HG03139 (cell line): ENCODE results near the gene SCMH1.

Experiments
- ATAC-seq: cut with Tn5 transposase; IDR thresholded peaks from one replicate; pipeline ENCODE4 v1.9.1; 2021; ENCODE audit not compliant: unreplicated experiment

Gene SCMH1

GRCh38 chr1:41032147-41032546 lies 210.0 kb downstream of the SCMH1 start:
- no peak for ATAC-seq

GRCh38 chr1:41030872-41031616 lies 211.1 kb downstream of the SCMH1 start:
- ATAC-seq: no peak

GRCh38 chr1:41028034-41028642 lies 214.0 kb downstream of the SCMH1 start:
- no peak for ATAC-seq

DNA sequence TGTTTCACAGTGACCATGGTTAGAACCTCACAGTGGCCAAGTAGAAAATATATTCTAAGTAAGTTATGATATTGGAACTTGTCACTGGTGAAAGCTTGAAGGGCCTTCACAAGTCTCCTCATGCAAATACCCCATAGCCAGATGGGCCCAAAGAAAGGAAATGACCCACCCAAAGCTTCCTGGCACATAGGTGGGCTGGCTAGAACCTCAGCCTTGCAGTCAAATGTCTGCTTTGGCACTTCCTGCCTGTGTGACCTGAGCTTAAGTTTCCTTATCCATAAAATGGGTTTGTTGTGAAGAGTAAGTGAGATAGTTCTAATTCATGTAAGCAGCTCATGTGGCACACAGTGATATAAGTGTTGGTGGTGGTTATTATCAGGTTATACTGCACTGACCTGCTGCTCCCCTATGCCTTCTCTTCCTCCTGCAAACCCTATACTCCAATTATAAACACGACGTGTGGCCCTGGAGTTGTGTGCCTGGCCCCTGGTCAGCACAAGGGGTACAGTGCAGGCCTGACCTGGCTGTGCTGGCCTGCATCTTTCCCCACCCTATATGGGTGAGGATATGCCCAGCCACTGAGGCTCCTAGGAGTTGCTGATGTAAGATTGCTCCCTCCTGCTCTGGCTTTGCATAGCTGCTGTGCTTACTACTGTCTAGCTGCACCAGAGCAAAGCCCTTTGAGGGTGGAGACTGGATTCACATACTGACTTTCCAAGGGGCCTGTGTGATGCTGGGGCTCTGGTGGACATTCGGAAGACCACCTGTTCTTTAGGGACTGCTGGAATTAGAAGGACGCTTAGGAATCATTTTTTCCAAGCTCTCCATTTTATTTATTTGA lies 215.9 kb downstream of the SCMH1 start:
- no peak for ATAC-seq

DNA sequence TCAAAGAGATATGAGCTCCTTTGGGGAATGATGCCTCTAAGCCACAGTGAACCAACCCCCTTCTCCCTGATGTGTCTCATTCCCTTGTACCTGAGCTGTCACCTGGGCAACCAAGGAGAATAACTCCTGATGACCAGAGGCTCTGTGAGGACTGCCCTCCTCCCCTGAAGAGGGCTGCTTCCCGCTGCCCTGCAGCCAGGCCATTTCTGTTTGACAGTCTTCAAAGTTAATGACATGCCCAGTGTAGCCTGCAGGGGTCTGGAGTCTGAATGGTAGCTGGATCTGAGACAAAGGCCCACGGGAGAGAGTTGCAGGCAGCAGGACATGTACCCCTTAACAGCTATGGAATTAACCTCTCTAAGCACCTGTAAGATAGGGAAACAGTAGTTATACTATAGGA lies 217.2 kb downstream of the SCMH1 start:
- ATAC-seq: no peak

- ATAC-seq: no peak
Observed at GRCh38 chr1:41023279-41023990, 218.7 kb downstream of the SCMH1 start.

- ATAC-seq: no peak
Observed at GRCh38 chr1:41022424-41022823, 219.7 kb downstream of the SCMH1 start.

DNA sequence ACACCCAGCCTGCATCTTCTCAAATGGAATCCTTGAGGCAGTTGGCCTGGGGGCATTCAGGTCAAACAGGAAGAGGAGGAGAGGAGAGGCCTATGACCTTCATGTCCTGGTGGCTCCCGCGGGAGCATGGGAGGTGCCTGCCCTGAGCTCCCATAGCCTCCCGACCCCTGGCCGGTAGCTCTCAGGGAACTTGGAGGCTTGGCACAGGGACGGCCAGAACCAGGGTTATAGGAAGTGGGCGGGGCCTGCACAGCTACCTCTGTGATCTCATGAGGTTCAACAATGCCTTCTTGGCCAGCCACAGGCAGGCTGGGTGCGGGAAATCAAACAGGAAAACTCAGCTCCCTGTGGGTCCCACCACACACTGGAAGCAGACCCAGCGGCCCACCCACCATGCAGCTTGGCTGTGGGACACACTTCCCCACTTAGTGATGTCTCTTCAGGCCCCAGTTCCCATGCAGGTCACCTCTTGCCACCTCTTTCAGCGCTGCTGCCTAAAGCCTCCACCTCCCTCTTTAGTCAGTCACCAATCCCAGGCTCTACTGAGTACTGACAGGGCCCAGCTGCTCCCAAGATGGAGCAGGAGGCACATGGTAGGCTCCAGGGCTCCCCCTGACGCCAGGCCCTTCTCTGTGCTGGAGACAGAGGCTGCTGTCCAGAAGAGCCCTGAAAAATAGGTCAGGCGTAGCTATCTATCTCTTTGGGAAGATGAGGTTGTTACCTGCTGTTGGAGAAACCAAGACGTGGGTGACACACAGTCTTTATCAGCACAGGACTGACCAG lies 220.4 kb downstream of the SCMH1 start, which contains the start of gene SLFNL1:
Gene SLFNL1 (minus strand): TSS at position 200 of the 783 bp plus-strand sequence. CDS start 1,065 bp downstream, outside the sequence.
- ATAC-seq: no peak

DNA sequence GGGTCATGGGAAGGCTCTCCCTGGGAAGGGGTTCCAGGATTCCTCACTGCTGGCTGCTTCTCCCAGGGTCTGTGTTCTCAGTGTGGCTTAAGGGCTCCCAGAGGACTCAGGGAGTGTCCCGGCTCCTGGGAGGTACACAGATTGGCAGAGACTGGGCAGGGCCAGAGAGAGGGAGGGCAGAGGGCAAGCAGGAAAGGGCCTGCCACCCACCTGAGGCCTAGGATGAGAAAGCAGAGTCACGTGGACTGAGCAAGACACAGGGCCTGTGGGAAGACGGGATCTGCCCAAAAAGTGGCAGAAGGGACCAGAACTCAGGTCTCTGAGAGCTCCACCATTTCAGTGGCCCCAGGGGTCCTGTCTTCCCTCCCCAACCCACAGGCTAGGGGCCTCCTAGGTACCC lies 221.5 kb downstream of the SCMH1 start:
- ATAC-seq: no peak

- ATAC-seq: no peak
Observed at GRCh38 chr1:41020109-41020576, 222.0 kb downstream of the SCMH1 start.

DNA sequence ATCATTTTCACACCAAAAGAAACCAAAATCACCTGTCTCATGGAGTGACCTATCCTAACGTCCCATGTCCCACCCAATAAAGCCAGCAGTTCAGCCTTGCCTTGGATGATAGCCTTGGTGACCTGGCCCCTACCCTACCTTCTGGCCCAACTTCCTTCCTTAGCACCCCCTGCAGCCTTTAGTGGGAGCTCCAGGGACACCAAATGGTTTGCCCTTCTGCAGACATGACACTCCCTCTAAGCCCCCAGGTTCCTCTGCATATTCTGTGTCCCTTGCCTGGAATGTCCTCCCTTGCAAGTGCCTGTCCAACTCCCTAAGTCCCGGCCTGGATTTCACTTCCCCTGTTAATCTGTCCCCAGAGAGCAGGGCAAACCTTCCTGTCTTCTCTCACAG lies 222.8 kb downstream of the SCMH1 start:
- no peak for ATAC-seq

GRCh38 chr1:41018018-41018410 lies 224.1 kb downstream of the SCMH1 start:
- ATAC-seq: no peak

GRCh38 chr1:41017141-41018017 lies 224.7 kb downstream of the SCMH1 start:
- ATAC-seq: no peak

GRCh38 chr1:41015897-41016470 lies 226.1 kb downstream of the SCMH1 start:
- ATAC-seq: no peak

DNA sequence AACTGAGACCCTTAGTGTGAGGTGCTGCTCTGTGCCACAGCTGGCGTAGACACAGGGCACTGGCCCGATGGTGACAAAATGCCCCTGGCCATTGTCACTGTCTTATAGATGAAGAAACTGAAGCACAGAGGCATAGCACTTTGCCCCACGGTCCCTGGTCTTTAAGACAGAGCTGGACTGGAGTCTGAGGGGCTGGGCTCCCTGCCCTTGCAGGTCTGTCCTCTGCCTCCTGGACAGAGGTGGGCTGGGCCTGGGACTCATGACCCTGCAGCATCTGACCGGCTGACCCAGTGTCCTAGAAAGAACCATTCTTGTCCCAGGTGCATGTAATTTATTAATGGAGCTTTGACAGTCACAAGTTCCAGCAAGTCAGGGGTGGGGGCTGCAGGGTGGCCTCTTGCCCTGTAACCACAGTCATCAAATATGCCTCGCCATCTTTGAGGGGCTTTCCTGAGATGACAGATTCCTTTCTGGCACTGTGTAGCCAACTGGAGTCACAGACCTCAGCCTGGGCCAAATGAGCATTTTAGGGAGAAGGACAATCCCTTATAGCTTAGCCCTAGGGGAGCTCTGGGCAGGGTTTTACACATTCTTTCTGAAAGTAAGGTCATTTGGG lies 226.7 kb downstream of the SCMH1 start:
- no peak for ATAC-seq

DNA sequence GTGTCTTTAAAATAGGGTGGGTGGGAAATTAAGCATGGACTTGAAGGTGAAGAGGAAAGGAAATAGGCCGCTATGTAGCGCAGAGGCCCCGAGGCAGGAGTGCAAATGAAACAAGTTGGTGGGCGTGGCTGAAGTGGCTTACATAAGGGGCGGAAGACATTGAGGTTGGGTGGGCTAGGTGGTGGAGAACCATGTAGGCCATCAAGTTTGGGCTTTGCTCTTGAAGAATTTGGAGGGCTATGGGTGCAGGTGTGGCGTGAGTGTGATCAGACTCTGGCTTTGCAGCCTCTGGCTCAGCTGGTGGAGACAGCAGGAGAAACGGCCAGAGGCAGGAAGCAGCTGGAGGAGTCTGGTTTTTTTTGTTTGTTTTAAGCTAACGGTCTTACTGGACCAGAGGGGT lies 227.2 kb downstream of the SCMH1 start:
- ATAC-seq: no peak

DNA sequence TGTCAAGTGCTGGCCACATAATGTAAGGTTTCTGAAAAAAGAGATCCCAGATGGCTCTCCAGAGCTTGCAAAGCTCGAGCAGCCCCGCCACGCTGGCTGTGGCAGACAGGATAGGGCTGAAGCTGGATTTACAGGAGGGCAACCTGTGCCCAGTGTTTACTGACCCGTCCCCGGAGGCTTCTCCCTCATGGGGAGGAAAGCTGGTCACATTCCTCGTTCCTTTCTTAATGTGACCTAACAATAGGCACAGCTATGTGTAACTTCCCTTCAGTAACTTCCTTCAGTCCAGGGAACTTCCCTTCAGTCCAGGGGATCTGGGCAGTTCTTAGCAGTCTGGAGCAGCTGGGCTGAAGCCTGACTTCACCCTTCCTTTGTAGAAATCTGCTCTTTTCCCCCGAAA lies 228.3 kb downstream of the SCMH1 start:
- ATAC-seq: no peak

DNA sequence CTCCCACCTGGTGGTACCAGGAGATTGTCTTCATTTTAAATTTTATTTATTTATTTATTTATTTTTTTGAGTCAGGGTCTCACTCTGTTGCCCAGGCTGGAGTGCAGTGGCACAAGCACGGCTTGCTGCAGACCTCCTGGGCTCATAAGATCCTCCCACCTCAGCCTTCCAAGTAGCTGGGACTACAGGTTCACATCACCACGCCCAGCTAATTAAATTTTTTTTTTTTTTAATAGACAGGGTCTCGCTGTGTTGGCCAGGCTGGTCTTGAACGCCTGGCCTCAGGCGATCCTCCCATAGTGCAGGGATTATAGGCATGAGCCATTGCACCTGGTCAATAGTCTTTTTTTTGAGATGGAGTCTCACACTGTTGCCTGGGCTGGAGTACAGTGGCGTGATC lies 229.1 kb downstream of the SCMH1 start:
- no peak for ATAC-seq

DNA sequence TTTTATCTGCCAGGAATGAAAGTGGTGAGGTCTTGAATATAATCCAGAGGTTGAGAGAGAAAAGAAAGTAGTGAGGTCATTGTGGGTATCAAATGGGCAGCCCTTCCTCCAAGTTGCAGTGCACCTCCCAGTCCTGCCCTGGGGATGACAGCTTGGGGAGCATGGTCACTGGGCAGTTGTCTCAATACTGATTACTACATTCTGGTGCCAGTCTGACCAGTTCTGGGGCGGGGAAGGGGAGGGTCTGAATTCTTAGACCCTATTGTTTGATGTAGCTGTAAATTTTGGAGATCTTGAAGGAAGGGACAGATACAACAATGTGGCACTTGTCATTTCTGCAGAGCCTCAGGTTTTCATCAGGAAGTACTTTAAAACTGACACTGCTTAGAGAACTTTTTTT lies 231.8 kb downstream of the SCMH1 start:
- no peak for ATAC-seq
